DMS53 (cell line): ENCODE results near the gene RNLS.
"Not testable (repeated sequence)": the region's sequence is repeated elsewhere in the genome, so short reads cannot be mapped to it uniquely, and the experiment has no call there.

Source experiments
- DNase-seq: peaks from one replicate; lab custom pipeline; 2025; lab: John Stamatoyannopoulos, UW

The RNLS gene

DNA sequence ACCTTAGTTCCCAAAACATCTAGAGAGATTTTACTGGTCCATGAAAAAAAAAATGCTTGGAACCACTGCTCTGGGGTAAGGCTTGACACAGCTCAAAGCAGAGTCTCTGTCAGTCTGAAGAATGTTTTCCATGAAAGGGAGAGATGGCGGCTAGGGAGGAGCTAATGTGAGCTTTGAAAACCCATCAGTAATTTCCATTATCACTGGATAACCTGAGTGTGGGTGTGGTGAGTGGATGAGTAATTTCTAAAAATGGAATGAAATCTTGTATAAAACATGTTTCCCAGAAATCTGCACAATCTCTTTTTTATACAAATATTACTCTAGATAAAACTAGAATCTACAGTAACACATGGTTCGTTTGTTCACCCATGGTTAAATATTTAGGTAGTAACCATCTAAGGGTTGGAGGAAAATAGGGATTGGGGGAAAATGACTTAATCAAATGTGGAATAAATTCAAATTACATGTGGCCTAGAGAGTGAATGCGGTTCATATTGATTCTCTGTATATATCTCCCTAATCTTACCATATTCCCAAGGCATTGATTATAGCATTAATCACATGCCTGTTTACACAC is 289.4 kb downstream of the RNLS start:
- DNase-seq, result no peak

DNA sequence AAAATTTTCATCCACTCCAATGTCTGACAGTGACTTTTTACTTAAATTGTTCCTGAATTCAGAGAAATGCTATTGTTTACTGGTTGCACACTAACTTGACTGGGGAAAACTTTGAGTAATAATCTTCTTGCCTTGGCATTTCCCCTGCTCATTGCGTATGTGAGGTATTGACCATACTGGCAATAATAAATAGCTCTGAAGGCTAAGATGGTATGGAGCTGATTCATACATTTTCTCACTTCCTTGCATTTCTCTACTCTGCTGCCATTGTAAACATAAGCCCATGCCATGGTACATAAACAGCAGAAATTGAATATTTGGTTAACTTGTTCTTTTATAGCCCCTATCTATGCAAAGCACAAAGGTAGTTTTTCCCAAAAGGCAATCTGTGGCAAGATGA is 290.0 kb downstream of the RNLS start:
- DNase-seq, result no peak

DNA sequence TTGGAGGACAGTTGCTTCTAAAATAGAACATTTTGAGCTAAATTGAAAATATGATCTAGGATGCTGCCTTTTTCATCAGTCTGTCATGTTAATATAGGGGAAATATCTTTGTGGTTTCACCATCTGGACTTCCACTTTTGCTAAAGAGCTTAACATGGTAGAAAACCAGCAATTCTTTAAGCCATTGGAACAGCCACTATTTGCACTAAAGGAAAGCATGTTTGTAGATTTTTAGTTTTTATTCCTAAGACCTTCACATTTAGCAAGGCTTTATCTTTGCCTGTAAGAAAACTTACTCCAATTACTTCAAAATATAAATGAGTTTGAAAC is 291.0 kb downstream of the RNLS start:
- no peak for DNase-seq

DNA sequence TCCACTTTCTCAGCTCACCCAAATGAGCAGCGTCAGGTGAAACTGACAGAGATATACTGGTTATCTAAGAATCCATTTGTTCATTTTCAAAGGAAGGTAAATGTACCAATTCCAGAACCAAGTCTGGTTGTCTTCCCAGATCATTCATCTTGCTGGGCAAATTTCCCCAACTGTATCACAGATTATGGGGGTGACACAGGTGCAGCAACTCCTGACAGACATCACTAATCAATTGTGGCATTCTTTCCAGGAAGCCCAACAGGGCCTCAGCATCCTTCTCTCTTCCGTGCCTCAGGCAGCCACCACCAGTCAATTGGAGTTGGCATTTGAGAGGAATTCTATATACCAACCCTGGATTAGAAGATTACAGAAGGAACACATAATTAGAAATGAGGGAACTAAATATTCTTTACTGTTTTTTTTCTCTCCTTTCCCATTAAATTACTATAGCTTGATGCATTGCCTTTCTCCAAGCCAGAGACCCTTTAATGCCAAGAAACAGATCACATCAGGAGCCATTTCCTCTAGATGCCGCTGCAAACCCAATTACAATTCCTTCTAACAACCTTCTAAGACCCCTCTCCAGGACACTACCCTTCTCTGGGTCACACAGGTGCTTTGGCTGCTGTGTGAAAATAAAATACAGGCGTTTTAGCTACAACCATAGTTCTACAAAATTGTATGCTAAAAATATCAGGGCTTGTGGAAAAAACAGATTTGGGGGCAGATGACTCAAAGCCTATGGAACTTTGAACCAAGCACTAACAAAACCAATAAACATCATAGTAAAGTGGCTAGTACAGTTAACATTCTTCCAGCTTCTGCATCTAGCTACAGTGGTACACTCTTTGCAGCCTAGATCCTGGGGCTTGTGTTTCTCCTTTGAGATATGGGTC is 291.6 kb downstream of the RNLS start:
- no peak for DNase-seq

DNA sequence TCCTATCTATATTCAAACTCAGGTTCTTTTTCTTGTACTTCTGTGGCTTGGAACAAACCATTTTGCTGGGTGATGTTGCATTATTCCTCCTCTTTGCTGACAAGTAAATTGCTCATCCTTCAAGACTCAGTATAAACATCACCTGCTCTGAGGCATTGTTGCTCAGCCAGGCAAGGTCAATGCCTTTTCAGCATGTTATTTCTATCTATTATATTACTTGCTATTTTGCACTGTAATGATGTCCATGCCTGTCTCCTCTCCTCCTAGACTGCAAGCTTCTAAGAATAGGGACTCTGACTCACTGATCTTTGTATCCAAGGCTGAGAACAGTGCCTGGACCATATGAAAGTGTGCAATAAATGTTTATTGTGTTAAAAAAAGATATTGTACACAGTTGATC is 293.8 kb downstream of the RNLS start:
- DNase-seq, result no peak

DNA sequence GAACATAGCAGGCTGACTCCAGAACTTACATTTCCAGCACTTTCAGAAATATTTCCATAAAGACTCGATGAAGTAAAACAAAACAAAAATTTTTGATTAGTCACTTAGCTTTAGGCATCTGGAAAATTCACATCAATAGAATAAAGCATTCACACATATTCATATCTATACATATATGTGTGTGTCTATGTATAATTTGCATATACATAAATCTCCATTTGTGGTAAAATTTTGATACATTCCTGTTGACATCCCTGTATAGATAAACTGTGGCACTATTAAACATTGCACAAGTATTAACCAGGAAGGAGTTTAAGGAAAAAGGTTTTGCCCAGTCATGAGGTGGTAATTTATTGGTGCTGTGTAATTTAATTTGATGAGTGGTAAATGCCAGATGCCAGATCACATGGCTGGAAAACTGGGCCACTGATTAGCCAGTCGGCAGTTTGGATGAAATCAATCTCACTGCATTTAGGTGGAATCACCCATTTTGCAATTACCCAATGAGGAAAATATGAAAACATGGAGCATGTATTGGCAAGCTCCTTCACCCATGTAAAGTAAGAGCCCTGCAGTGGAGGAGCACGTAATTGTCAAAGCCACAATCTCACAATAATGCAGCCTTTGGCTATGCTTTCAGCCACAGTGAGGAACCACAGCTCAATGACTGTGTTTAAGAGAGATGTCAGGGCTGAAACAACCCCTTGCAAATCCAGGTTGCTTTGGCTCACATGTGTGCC is 294.6 kb downstream of the RNLS start:
- DNase-seq, result no peak

DNA sequence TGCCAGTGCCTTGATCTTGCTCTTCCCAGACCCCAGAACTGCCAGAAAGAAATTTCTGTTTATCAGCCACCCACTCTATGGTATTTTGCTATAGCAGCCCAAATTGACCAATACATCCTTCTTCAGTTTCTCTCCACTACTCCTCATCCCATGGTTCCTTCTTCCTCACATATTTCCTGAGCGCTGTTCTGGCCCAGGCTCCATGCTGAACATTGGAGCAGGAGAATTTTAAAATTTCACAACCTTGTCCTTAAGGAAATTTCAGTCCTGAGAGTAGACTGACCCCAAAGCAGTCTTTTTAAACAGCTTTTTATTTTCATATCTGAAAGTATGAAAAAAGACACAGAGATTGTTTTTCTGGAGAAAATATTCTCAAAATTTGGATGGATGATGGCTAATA is 297.1 kb downstream of the RNLS start:
- no peak for DNase-seq

DNA sequence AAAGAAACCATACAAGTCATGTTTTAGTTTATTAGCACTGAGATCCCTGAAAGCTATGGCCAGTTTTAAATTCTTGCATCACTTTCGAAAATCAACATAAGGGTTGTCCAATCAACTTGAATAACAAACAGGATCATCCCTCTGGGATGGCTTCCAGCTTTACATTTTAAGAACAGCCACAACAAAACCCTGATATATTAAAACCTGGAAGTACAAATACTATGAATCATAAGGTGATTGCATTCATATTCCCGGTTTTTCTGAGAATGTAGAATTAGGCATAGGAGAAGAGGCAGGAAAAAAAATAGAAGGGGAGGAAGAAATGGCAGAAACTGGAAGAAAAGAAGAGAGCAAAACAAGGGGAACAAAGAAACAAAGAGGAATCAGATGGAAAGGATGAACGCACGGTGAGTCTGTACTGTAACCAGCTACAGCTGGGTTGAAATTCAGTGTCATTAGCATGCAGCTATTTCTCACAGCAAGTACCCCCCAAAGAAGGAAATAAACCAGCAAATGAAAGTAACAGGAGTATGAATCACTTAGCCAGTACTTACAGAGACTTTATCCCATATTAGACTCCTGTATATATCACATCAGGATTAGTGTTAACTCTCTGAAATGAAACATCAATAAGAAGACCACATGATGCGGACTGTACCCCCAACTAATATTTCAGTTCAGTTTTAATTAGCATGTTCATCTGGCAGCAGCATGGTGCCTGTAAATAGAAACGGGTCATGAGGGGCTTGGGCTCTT is 301.3 kb downstream of the RNLS start:
- DNase-seq, result no peak

DNA sequence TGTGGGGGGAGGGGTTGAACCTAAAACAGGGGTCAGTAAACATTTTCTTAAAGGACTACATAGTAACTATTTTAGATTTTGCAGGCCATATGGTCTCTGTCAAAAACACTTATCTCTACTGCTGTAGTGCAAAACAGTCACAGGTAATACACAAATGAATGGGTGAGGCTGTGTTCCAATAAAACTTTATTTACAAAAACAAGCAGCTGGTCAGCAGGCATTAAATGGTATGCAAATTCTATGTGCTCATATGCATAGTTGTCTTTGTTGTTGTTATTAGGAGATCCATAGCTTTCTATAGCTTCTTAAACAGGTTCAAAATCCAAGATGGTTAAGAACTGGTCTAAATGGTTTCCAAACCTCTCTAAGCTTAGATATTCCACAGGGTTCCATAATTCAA is 302.6 kb downstream of the RNLS start:
- no peak for DNase-seq

DNA sequence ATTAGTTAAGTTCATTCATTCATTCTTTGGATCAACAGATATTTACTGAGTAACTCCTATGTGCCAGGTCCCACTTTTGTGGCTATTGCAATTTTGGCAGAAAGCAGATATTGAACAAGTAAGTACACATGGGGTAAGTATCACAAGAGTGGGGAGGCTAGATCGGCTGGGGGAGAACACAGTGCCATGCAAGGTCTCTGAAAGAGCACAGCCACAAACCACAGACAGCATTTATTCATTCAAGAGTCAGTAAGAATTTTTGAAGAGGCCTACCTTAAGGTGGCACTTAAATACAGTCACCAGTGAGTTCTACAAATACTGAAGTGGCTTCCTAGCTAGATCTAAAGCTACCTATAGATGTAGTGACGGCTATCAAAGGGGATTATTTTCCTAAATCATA is 304.2 kb downstream of the RNLS start:
- no peak for DNase-seq

DNA sequence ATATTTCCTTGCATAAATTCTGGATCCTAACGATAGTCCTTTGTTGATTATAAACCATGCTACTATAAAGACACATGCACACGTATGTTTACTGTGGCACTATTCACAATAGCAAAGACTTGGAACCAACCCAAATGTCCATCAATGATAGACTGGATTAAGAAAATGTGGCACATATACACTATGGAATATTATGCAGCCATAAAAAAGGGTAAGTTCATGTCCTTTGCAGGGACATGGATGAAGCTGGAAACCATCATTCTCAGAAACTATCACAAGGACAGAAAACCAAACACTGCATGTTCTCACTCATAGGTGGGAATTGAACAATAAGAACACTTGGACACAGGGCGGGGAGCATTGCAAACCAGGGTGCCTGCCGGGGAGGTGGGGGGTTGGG is 306.2 kb downstream of the RNLS start:
- not testable (repeated sequence) for DNase-seq

DNA sequence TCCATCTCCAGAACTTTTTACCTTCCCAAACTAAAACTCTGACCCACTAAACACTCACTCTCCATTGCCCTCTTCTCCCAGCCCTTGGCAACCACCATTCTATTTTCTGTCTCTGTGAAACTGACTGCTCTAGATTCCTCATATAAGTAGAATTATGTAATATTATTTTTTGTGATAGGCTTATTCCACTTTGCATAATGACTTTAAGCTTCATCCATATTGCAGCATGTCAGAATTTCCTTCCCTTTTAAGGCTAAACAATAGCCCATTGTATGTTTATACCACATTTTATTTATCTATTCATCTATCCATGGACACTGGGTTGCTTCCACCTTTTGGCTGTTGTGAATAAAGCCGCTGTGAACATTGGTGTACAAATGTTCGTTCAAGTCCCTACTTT is 308.8 kb downstream of the RNLS start:
- DNase-seq, result no peak

DNA sequence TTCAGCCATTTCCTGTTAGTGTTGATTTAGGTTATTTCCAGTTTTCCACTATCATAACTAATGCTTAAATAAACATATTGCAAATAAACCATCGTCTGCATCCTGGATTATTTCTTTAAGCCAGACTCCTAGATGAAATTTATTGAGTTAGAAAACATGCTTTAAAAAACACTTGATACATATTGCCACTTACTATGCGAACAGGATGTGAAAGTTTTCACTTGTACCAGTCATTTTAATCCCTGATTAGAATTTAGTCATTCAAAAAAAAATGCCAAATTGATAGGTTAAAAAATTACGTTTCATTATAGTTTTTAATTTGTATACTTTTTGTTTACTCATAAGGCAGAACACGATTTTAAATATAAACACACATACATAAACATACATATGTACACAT is 309.6 kb downstream of the RNLS start:
- no peak for DNase-seq

DNA sequence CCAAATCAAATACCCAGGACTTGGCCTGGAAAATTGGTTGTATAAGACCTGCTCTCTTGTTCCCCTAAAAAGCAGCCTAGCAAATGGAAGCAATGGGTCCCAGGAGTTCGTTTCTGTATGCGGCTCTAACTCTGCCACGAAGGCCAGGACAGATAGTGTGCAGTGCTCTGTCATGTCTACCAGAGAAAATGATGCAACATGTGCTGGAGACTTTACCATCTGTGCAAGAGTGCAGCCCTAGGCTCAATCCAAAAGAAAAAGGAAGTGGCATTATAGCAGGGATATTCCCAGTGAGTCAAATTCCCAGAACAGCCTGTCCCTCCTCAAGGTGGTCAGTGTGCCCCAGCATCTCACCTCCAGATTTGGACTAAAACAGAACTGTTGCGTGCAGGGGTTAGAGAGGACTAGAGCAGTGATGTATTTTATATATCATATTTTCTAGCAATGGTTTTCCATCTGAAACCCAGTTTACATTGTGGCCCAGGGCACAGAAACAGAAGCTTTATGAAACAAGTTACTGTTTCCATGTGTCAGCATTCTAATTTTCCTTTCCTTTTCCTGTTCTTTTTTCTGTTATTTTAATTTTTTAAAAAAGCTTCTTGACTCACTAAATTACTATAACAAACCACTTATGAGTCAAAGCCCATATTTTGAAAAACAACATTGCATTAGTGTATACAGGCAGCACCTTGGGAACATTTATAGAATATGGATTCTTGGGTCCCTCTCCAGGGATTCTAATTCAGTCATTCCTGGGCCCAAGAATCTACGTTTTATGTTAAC is 311.2 kb downstream of the RNLS start:
- DNase-seq, result no peak

DNA sequence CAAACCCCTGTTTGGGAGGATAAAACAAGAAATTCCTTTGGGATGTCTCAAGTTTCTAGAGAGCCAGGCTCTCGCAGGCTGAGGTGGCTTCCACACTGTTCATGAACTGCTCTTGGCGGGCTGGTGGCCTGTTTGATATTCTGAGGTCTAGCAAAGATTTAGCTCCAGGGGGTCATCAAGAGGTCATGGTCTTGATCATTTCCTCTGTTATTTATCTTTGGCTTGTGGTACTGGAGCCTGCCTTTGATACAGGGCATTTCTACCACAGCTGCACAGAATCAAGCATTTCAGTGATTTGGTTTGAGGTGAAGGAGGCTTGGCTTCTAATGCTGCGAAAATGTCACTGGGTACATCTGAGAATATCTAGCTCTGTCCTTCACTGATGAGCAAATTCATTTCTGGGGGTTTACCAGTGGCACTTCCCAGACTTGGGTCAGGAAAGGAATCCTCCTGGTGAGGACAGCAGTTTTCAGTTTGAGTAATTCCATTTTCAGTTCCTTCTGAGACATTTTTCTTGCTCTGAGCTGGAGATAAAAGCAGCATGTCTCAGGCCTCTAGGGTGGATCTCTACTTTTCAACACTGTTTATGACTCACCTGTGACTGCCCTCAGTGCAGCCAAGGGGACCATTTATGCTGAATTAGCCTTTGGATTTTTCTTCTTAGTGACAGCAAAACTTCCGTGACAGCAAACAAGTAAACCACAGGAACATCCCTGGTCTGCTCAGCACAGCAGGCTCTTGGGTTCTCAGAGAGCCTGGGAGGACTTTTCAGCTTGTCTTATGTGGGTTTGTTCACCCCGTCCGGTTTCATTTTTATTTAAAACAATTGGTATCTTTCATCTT is 312.0 kb downstream of the RNLS start:
- no peak for DNase-seq

DNA sequence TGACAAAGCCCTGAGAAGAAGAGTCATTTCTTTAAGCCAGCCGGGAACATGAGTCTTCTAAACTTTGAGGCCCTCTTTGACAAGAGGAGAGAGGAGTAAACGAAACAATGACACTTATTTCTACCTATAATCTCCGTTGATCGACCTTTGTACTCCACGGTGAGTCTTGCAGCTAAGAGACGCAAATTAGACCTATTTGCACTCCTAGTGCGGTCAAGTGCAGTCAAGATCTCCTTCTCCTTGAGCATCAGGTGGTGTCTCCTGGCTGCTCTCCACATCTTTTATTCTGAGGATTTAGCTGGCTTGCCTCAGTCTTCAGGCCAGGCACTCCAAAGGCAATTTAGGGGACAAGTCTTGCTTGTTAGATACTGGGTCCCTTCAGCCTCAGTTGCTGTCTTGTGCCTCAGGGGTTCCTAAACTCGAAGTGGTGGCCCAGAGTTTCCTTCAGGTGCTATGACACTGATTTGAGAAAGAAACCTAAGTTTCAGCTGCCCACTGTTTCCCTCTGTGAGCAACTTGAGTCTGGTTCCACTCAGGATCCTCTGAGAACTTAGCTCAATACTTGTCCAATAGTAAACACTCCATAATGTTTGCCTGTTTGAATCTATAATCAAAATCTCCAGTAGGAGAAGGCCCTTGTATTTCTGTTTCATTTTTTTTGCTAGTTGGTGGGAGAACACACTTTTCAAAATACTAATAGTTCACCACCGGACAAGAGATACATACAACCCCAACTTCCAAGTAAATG is 312.9 kb downstream of the RNLS start:
- DNase-seq, result no peak

DNA sequence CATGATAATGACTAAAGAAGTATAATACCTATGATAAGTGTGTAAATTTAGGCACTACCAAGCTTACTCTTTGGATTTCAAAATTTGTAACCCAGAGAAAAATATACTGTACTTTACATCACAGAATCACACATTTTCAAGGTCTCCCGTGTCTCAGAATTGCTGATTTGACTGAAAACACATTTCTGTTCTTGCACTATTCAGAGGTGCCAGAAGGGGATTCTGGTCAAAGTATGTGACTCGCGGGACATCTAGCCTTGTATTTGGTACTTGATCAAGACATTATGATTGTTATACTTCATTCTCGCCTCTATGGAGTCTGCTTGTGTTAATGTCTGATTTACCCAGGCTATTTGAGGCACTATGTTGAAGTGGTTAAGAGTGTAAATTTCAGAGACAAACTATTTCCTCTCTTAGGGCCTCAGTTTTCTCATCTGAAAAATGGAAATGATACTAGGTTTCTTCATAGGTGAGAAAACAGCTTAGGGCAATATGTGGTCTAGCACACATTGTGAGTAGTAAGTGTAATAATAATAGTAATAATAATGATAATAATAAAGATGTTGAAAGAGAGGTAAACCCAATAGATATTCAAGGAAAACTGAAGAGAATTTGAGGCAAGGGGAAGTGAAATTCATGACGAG is 320.4 kb downstream of the RNLS start:
- peak; percentile 8 for DNase-seq

DNA sequence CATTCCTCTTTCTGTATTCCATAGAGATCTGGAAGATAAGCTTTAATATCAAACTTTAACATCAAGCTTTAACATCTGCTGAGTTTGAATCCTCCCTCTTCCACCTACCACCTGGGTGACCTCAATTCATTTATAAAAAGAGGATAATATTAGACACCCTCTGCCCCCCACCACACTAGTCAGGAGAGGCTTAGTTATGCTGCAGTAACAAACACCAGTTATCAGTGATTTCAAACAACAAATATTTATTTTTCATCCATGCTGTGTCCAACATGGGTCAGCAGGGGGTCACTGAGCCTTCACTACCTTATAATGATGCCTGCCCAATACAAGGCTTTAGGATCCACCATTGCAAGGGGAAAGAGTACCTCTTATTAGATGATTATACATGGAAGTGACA is 322.0 kb downstream of the RNLS start:
- no peak for DNase-seq

DNA sequence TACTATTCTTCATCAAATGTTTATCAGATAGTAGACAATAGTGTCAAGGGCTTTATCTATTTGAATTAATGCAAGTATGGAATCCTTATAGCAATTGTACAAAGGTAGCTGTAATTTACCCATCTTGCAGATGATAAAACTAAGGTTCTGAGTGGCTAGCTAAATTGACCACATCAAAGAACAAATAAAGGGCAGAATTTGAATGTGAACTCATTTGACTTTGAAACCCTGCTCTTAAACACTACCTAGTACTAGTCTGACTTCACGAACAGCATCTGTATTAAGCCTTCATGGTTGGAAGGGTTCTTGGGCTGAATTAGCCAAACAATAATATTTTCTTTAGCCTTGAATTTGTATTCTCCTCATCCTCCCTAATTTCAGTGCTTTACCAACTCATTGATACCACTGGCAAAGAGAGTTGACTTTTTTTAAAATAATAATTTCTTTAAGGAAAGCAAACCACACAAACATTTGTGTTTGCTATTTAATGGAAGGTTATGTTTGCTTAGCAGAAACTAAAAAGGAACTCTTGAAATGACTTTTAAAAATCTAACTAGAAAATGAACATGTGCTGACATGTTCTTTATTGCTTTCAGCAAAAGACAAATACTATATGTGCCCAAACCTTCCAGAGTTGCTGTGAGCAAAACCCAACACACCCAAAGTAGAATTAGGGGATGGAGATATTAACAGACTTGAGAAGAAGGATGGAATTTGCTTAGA is 322.6 kb downstream of the RNLS start:
- DNase-seq, result no peak
